Spinal cord (tissue), 10 donors: ENCODE data around the gene C6orf163. TPM values are rescaled to one million over a fixed set of nuclear protein-coding genes. Genes with fewer than 3 reads are reported as not detected.

Source experiments
- DNase-seq, 6 donors: peaks; one replicate each; pipeline versions ENCODE4 v3.0.0 to v3.0.0-alpha.2; 2013 to 2015; ENCODE audit warnings: low spot score in 6 of 6, low read depth in 4 of 6
- H3K27ac ChIP-seq: one replicate; pipeline ENCODE4 v1.5.1; 2013; ENCODE audit warnings: low read depth, low read length, control low read depth
- H3K27me3 ChIP-seq: one replicate; pipeline ENCODE4 v1.6.1; 2013; ENCODE audit warnings: low read length; ENCODE audit not compliant: control insufficient read depth, insufficient read depth
- H3K36me3 ChIP-seq: one replicate; pipeline ENCODE4 v1.6.1; 2013; ENCODE audit warnings: low read length; ENCODE audit not compliant: control insufficient read depth, insufficient read depth
- H3K4me1 ChIP-seq: one replicate; pipeline ENCODE4 v1.6.1; 2013; ENCODE audit warnings: low read length; ENCODE audit not compliant: control insufficient read depth, insufficient read depth
- H3K4me3 ChIP-seq: one replicate; pipeline ENCODE4 v1.5.1; 2013; ENCODE audit warnings: low read depth, low read length, control low read depth
- H3K9me3 ChIP-seq: one replicate; pipeline ENCODE4 v1.6.1; 2013; ENCODE audit warnings: low read length; ENCODE audit not compliant: control insufficient read depth, insufficient read depth
- WGBS: methylation state at CpG from one replicate; pipeline ENCODE4 v1.1.5; 2013; ENCODE audit warnings: missing lambda C conversion rate; ENCODE audit not compliant: insufficient coverage; 5-methylcytosine and 5-hydroxymethylcytosine counted together
- polyA plus RNA-seq, 2 donors: library from polyadenylated mRNA; unstranded; fragments of 120-200 nt; gene quantifications; one replicate each; pipeline ENCODE4 v1.2.1, GENCODE V29; 2013; ENCODE audit not compliant: insufficient read length in 2 of 2
- total RNA-seq, 2 donors: library from RNA; depleted of rRNA in 1 of 2; stranded (reverse); fragments of 120-200 nt in 1 of 2; fragments of >200 nt in 1 of 2; gene quantifications; one replicate each; pipeline versions ENCODE4 v1.2.3 to v1.2.4, GENCODE V29; 2013 to 2014
- donor health status: healthy.

C6orf163 gene
- total and polyA plus RNA-seq, 4 donors, result 2.1 to 8.6 (median 4.7) TPM

DNA sequence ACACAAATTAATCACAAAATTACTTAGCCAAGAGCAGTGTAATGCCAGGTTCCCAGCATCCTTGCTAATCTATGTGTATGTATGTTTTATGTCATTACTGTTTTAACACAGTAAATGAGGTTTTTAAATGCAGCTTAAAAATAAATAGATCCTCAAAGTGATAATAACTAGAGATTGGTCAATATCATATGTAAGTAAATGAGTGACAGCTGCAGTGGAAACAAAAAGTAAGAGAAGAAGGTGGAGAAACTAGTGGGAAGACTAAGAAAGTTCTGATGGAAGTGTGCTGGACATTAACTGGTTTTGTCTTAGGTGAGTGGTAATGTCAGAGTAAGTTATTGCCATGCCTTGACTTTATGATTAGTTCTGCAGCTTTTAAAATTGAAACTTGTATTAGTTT lies 13.7 kb upstream of the C6orf163 start:
- H3K27ac ChIP-seq, result no peak overlapping the region
- no peak overlapping the region for H3K4me3 ChIP-seq
- no peaks in the 10 kb centered on the region for H3K4me1 ChIP-seq
- no peaks in the 10 kb centered on the region for H3K9me3 ChIP-seq
- no peaks in the 10 kb centered on the region for H3K36me3 ChIP-seq
- no peak for DNase-seq
- H3K27me3 ChIP-seq, result no peaks in the 10 kb centered on the region

GRCh38 chr6:87333033-87333432 lies 11.6 kb upstream of the C6orf163 start:
- no peaks in the 10 kb centered on the region for H3K27me3 ChIP-seq
- H3K27ac ChIP-seq, result no peak overlapping the region
- H3K36me3 ChIP-seq, result no peaks in the 10 kb centered on the region
- H3K4me3 ChIP-seq, result no peak overlapping the region
- DNase-seq, result no peak
- no peaks in the 10 kb centered on the region for H3K4me1 ChIP-seq
- no peaks in the 10 kb centered on the region for H3K9me3 ChIP-seq
- WGBS, result 53% methylated on average over 2 of the region's 5 CpGs

DNA sequence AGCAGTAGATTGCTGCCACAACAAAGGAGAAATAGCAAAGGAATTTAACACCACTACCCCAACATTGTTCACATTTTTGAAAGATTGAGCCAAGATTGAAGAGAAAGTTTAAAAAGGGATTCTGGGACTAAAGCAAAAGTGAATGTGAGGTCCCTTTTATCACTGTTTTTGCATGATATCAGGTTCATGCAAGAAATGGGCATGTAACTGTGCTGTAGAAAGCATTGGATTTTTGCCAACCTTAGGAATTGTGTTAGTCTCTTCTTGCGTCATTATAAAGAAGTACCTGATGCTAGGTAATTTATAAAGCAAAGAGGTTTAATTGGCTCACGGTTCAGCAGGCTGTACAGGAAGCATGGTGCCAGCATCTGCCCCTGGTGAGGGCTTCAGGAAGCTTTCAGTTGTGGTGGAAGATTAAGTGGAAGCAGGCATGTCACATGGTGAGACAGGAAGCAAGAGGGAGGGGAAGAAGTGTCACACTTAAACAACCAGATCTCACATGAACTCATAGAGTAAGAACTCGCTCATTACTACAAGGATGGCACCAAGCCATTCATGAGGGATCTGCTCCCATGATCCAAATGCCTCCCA lies 10.9 kb upstream of the C6orf163 start:
- 74% methylated on average over 2 of the region's 3 CpGs for WGBS
- no peak for DNase-seq
- Histone ChIP-seq H3K27me3 (no peaks in the 10 kb centered on the region), H3K4me1 (no peaks in the 10 kb centered on the region), H3K36me3 (no peaks in the 10 kb centered on the region), H3K4me3 (no peak overlapping the region), H3K9me3 (no peaks in the 10 kb centered on the region), H3K27ac (no peak overlapping the region)

GRCh38 chr6:87334683-87335082 lies 9.9 kb upstream of the C6orf163 start:
- Histone ChIP-seq H3K4me3 (no peak overlapping the region), H3K27ac (no peak overlapping the region), H3K9me3 (no peaks in the 10 kb centered on the region), H3K4me1 (no peaks in the 10 kb centered on the region), H3K27me3 (no peaks in the 10 kb centered on the region), H3K36me3 (no peaks in the 10 kb centered on the region)
- WGBS, result 80% methylated on average over 1 of the region's 1 CpG
- DNase-seq, result no peak

- no peak for DNase-seq
- no peaks in the 10 kb centered on the region for H3K4me1 ChIP-seq
- H3K9me3 ChIP-seq, result no peaks in the 10 kb centered on the region
- 90% methylated on average over 1 of the region's 4 CpGs for WGBS
- no peaks in the 10 kb centered on the region for H3K27me3 ChIP-seq
- H3K27ac ChIP-seq, result no peak overlapping the region
- H3K36me3 ChIP-seq, result no peaks in the 10 kb centered on the region
- no peak overlapping the region for H3K4me3 ChIP-seq
Observed at GRCh38 chr6:87336367-87336766, 8.2 kb upstream of the C6orf163 start.

DNA sequence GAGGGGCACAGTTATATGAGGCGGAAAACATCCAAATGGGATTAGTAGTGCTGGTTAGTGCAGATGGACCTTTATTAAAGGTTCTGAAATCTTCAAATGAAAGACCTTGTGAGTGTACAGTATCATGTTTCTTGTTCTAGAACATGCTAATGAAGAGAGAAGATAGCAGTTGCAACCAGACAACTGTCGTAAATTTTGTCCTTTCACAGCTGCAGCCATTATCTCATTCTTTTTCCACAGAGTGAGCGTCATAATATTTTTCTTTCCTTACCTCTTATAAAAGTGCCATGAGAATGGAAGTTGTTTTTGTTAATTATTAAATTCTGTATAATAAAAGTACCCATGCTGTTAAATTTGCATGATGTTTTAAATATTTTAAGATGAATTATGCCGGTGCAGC lies 4.4 kb upstream of the C6orf163 start:
- no CpG with 5 or more reads among the region's 4 CpGs for WGBS
- Histone ChIP-seq H3K36me3 (no peaks in the 10 kb centered on the region), H3K27me3 (no peaks in the 10 kb centered on the region), H3K9me3 (no peaks in the 10 kb centered on the region), H3K27ac (no peak overlapping the region), H3K4me3 (no peak overlapping the region), H3K4me1 (no peaks in the 10 kb centered on the region)
- no peak for DNase-seq

- Histone ChIP-seq H3K9me3 (no peaks in the 10 kb centered on the region), H3K36me3 (no peaks in the 10 kb centered on the region), H3K27ac (no peak overlapping the region), H3K27me3 (no peaks in the 10 kb centered on the region), H3K4me1 (no peaks in the 10 kb centered on the region), H3K4me3 (no peak overlapping the region)
- no peak for DNase-seq
- WGBS, result 71% methylated on average over 1 of the region's 2 CpGs
Observed at GRCh38 chr6:87341158-87341557, 3.5 kb upstream of the C6orf163 start.

DNA sequence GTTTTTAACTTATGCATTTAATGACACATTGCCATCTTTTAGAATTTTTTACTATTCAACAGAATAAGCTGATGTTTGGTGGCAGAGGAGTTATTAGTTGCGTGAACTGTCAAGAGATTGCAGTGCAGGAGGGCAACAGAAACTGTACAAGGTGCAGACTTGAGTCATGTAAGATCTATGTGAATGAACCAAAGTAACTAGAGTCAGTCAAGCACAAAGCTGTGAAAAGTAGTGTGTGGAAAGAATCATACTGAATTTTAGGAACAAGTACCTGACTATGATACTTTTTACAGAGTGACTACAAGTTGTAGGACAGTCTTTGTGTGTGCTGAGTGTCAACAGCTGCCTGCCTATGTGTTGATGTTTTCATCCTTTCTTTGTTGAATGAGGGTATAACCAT lies 2.7 kb upstream of the C6orf163 start:
- WGBS, result 100% methylated on average over 1 of the region's 1 CpG
- H3K27ac ChIP-seq, result no peak overlapping the region
- no peaks in the 10 kb centered on the region for H3K9me3 ChIP-seq
- H3K4me1 ChIP-seq, result no peaks in the 10 kb centered on the region
- no peaks in the 10 kb centered on the region for H3K27me3 ChIP-seq
- no peak for DNase-seq
- H3K4me3 ChIP-seq, result no peak overlapping the region
- no peaks in the 10 kb centered on the region for H3K36me3 ChIP-seq

GRCh38 chr6:87342829-87343228 lies 1.8 kb upstream of the C6orf163 start:
- no peak for DNase-seq
- H3K4me1 ChIP-seq, result no peaks in the 10 kb centered on the region

DNA sequence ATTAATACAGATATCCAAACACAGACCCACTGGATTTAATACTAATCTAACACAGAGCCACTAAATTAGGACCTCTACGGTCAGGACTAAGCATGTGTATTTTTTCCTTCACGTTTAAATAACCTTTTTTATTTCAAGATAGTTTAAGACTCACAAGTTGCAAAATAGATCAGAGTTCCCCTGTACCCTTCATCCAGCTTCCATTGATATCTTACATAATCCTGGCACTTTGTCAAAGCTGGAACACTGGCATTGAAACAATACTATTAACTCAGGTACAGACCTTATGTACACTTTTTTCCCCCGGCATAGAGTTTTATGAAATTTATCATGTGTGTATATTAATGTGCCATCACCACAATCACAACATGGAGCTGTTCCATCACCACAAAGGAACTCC lies 2.1 kb downstream of the C6orf163 start:
- H3K9me3 ChIP-seq, result no peaks in the 10 kb centered on the region
- no peaks in the 10 kb centered on the region for H3K27me3 ChIP-seq
- no peaks in the 10 kb centered on the region for H3K36me3 ChIP-seq
- no peaks in the 10 kb centered on the region for H3K4me1 ChIP-seq
- H3K4me3 ChIP-seq, result no peak overlapping the region
- no peak for DNase-seq
- no peak overlapping the region for H3K27ac ChIP-seq
- WGBS, result 88% methylated on average over 2 of the region's 3 CpGs

More at GRCh38 chr6:87342829-87343228, 1.8 kb upstream of the C6orf163 start:
- no peak overlapping the region for H3K4me3 ChIP-seq
- H3K27me3 ChIP-seq, result no peaks in the 10 kb centered on the region
- no peaks in the 10 kb centered on the region for H3K36me3 ChIP-seq
- no peak overlapping the region for H3K27ac ChIP-seq
- H3K9me3 ChIP-seq, result no peaks in the 10 kb centered on the region
